GM19452 (cell line): ENCODE measurements around the gene WDR70.
"Not testable (repeated sequence)": the region's sequence is repeated elsewhere in the genome, so short reads cannot be mapped to it uniquely, and the experiment has no call there.

Source experiments
- ATAC-seq: cut with Tn5 transposase; IDR thresholded peaks from one replicate; pipeline ENCODE4 v1.9.1; 2021; ENCODE audit not compliant: unreplicated experiment

Gene WDR70

GRCh38 chr5:37672118-37672588, 293.0 kb downstream of the WDR70 start:
- peak; percentile 80 for ATAC-seq

- ATAC-seq, result not testable (repeated sequence)
These were observed 295.2 kb downstream of the WDR70 start for GRCh38 chr5:37674361-37674760.

DNA sequence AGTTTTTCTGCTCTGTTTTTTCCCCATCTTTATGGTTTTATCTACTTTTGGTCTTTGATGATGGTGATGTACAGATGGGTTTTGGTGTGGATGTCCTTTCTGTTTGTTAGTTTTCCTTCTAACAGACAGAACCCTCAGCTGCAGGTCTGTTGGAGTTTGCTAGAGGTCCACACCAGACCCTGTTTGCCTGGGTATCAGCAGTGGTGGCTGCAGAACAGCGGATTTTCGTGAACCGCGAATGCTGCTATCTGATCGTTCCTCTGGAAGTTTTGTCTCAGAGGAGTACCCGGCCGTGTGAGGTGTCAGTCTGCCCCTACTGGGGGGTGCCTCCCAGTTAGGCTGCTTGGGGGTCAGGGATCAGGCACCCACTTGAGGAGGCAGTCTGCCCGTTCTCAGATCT, 300.2 kb downstream of the WDR70 start:
- ATAC-seq, result not testable (repeated sequence)

- ATAC-seq, result not testable (repeated sequence)
These were observed 300.8 kb downstream of the WDR70 start for GRCh38 chr5:37679903-37680302.

- ATAC-seq, result no peak
These were observed 304.0 kb downstream of the WDR70 start for GRCh38 chr5:37683072-37683471.

DNA sequence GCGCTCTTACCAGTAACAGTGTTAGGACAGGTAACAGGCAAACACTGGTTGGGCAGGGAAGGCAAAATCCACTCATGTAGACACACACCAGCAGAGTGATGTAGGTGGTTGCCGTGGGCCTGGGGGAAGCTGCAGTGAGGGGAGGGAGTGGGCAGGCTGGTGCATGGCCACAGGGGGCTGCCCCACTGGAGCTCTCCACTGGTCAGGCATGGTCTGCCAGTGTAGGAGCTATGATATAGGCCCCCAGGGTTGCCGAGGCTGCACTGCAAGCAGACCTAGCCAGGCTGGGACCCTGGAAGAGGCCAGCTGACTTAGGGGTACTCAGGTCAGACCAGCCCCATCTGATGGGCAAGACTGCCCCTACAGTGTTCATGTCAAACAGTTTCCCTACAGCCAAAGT, 306.1 kb downstream of the WDR70 start:
- no peak for ATAC-seq

GRCh38 chr5:37685816-37686215, 306.7 kb downstream of the WDR70 start:
- no peak for ATAC-seq

DNA sequence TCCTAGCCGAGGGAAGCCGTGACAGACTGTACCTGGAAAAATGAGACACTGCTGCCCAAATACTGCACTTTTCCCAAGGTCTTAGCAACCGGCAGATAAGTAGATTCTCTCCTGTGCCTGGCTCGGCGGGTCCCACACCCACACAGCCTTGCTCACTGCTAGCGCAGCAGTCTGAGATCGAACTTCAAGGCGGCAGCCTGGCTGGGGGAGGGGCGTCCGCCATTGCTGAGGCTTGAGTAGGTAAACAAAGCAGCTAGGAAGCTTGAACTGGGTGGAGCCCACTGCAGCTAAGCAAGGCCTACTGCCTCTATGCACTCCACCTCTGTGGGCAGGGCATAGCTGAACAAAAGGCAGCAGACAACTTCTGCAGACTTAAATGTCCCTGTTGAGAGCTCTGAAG, 309.8 kb downstream of the WDR70 start:
- not testable (repeated sequence) for ATAC-seq

GRCh38 chr5:37694333-37694732, 315.2 kb downstream of the WDR70 start:
- ATAC-seq, result not testable (repeated sequence)

GRCh38 chr5:37694867-37695266, 315.7 kb downstream of the WDR70 start:
- ATAC-seq, result no peak

DNA sequence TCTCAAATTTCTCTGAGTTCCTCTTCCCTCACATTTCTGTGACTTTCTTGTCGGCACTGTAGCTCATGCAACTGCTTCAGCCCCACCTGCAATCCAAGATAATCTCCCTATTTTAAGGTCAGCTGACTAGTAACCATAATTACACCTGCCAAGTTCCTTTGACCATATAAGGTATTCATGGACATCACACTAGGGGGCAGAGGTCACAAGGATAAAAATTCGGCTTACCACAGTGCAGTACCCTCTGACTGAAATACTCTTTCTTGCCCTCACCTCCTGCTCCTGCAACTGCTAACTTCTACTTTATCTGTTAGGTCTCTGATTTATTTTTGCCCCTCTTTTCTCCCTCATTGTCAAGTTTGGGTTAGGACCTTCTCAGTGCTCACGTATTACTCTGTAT, 316.5 kb downstream of the WDR70 start:
- no peak for ATAC-seq

- ATAC-seq, result no peak
These were observed 317.3 kb downstream of the WDR70 start for GRCh38 chr5:37696190-37697021.

- ATAC-seq, result no peak
These were observed 322.8 kb downstream of the WDR70 start for GRCh38 chr5:37701868-37702267.

- ATAC-seq, result no peak
These were observed 324.7 kb downstream of the WDR70 start for GRCh38 chr5:37703841-37704241.

DNA sequence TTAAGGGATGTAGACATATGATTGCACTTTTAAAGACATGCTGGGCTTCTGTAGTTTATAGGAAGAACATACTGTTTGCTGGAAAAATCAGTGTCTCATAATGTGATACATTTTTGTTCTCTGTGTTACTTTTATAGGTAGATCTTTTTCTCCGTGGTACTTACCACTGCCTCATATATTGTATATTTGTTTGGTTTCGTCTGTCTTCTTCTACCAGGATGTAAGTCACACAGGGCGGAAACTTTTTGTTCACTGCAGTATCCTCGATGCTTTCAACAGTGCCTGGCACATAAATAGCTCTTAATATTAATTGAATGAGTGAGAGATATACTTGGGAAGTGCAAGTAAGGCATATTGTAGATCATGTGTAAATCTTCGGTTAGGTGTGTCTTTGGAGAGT, 325.3 kb downstream of the WDR70 start:
- no peak for ATAC-seq

DNA sequence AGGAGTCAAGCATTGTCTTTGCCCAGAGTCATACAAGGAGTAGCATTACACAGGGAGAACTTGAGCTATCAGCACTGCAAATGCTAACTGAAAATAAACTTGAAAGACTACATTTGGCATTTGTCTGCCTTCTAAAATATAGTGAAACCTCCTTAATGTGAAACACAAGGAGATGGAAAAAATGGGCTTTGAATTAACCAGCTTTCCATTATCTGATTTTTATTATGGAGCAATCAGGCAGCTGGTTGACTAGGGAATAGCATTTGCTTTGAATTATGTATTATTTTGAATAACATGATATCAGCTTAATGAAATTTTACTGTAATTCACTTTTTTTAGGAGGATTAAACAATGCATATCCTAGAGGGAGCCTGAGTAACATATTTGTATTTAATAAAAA, 329.9 kb downstream of the WDR70 start:
- no peak for ATAC-seq

DNA sequence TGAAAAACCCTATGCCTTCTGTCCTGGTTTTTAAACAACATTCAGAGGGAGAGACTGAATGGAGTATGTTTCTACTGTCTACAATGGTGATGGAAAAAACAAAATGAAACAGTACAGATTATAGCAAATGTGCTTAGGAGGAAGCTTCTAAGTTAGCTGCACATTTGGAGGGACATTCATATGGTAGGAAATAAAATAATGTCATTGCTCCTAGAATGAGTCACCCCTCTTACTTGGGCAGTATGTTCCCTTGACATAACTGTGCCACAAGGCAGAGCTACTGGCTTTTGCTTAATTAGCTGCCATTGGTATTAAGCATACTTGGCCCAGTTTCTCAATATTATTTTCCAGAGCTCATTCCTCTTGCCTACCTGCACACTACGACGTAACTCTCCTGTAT, 331.8 kb downstream of the WDR70 start:
- no peak for ATAC-seq

DNA sequence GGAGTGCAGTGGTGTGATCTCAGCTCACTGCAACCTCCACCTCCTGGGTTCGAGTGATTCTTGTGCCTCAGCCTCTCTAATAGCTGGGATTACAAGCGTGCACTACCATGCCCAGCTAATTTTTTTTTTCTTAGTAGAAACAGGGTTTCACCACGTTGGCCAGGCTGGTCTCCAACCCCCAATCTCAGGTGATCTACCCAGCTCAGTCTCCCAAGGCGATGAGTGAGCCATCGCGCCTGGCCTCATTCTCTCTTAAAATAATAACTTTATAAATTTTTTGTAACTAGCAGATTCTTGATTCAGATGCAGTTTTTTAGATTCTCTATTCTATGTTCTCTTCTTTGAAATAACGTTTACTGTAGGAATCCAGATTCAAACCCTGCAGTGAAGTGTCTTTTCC, 333.6 kb downstream of the WDR70 start:
- ATAC-seq, result no peak

- ATAC-seq, result no peak
These were observed 335.6 kb downstream of the WDR70 start for GRCh38 chr5:37714756-37715155.

DNA sequence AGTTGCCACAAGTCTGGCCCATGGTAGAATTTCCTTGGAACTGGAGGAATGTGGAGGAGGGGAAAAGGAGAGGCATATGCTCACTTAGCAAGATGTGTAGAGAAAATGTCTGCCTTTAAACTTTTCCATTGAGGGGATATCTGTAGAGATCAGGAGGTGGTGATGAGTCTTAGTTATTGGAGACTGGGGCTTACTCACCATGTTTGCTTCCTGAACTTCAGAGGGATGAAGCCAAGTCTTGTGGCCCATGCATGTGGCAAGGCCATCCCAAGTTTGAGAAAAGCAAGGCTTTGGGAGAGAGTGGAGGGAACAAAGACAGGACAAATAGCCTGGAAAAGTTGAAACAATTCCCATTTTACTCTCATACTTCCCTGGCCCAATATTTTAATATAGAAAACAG, 336.2 kb downstream of the WDR70 start:
- no peak for ATAC-seq

- no peak for ATAC-seq
These were observed 336.9 kb downstream of the WDR70 start for GRCh38 chr5:37715992-37716391.

DNA sequence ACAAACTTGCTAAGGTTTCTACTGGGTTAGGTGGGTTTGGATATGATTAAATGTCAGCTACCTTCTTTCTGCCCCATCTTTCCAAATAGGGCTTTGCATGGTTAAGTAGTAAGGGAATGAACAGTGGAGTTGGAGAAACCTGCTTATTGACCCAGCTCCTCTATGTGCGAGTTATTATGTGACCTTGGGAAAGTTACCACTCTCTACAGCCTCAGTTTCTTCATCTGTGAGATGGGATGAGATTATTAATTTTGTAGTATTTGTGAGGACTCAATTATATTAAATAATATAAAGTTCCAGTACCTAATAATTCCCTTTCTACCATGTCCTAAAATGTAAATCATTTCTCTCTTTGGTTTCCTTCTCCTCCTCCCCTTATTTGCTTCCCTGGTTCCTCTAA, 337.3 kb downstream of the WDR70 start:
- ATAC-seq, result no peak

- no peak for ATAC-seq
These were observed 338.1 kb downstream of the WDR70 start for GRCh38 chr5:37717276-37717612.
